HG02840 (cell line): ENCODE results near the gene NPLOC4.

Experiments
- ATAC-seq: cut with Tn5 transposase; IDR thresholded peaks from one replicate; pipeline ENCODE4 v1.9.1; 2021; ENCODE audit warnings: mild to moderate bottlenecking, moderate library complexity, moderate number of reproducible peaks; ENCODE audit not compliant: unreplicated experiment, low FRiP score

The NPLOC4 gene

GRCh38 chr17:81526662-81527571 lies 110.0 kb downstream of the NPLOC4 start:
- ATAC-seq, result no peak

- no peak for ATAC-seq
These were observed 112.1 kb downstream of the NPLOC4 start for GRCh38 chr17:81524865-81525159.

GRCh38 chr17:81524039-81524864 lies 112.7 kb downstream of the NPLOC4 start:
- ATAC-seq, result no peak

- no peak for ATAC-seq
These were observed 113.4 kb downstream of the NPLOC4 start for GRCh38 chr17:81523402-81524038.

- ATAC-seq, result no peak
These were observed 114.2 kb downstream of the NPLOC4 start for GRCh38 chr17:81522491-81523401.

DNA sequence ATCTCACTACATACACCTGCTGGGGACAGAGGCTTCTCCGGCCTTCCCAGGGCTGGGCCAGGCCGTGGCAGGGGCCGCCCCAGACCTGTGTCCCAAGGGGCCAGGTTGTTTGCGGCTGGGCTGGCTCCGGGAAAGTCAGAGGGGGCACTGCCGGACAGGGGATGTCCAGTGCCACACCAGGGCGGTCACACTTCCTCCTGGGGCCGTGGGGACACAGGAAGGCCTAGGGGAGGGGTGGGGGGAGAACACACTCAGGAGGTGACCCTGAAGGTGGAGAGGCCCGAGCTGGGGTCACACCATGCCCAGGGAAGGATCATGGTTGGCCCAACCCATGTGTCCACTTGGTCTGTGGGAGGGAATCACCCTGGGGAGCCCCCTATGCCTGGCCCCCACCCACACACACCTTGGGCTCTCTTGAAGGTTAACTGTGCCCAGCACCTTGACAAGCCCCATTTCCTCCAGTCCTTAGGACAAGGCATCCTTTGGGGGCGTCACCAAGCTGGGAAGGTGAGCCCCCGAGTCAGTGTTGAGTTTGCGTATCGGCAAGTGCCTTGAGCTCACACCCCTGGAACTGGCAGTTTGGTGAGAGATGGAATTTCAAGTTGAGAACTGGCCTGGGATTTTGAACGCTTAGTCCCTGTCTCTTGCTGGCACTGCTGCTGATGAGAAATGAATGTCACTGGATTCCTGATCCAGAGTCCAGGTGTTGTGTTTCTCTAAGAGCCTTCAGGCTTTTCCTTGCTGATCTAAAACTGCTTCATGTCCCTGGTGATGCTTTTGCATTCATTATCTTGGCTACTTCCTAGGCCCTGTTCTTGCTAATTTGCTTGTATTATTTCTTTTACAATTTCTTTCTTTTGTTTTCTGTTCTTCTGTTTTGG lies 116.7 kb downstream of the NPLOC4 start:
- ATAC-seq, result no peak

GRCh38 chr17:81519284-81520020 lies 117.5 kb downstream of the NPLOC4 start:
- ATAC-seq, result no peak

- no peak for ATAC-seq
These were observed 118.1 kb downstream of the NPLOC4 start for GRCh38 chr17:81518785-81519283.

DNA sequence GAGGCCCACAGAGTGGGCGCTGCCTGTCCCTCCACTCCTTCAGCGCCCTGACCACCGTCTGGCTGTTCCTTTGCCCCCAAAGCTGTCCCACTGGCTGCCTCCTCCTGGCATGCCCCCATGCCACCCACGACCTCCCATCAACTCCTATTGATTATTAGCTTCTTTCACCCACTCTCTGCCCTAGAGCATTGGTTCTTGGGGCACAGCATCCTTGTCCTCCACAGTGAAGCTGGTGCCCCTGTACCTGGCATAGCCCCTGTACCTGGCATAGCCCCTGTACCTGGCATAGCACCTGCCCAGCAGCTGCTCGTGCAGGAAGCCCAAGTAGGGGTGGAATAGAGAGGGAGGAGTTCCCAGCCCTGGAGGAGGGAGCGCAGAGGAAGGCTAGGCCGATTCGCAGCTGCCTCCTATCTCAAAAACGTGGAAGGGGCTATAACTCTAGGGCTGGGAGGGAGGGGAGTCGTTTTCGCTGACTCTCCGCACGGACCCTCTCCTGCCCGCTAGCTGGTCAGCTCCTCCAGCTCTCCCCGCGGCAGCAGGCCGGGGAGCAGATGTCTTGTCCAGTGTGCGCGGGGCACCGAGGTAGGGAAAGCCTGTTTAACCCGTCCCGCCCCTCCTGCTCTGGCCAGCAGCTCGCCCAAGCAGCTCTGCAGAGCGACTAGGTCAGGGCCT lies 118.7 kb downstream of the NPLOC4 start:
- ATAC-seq, result no peak

- ATAC-seq, result no peak
These were observed 119.4 kb downstream of the NPLOC4 start for GRCh38 chr17:81517339-81518112.

GRCh38 chr17:81517009-81517338 lies 119.9 kb downstream of the NPLOC4 start:
- no peak for ATAC-seq

- no peak for ATAC-seq
These were observed 120.5 kb downstream of the NPLOC4 start for GRCh38 chr17:81516439-81516838.

GRCh38 chr17:81515530-81516041 lies 121.3 kb downstream of the NPLOC4 start:
- no peak for ATAC-seq

- ATAC-seq, result no peak
These were observed 122.0 kb downstream of the NPLOC4 start for GRCh38 chr17:81514739-81515529.

DNA sequence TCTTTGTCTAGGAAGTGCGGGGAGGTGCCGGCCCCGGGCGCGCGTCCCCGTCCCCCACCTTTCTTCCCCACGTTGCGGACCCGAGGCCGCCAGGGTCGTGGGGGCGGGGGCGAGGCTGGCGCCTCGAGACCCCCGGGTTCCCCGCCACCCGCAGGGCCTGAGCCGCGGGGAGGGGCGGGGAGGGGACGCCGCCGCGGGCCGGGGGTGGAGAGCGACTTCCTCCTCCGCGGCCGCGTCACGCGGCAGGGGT lies 122.5 kb downstream of the NPLOC4 start:
- ATAC-seq, result no peak

- ATAC-seq, result no peak
These were observed 123.0 kb downstream of the NPLOC4 start for GRCh38 chr17:81513753-81514488.
